Suppressor macrophage treated with lipopolysaccharide for 1 hour (primary cell): ENCODE data around the gene FOXP1.
A peak's percentile ranks its signal among the peaks of the same experiment; 100 is the strongest.

Source experiments
- DNase-seq, 3 donors: peaks; one replicate each; pipeline ENCODE4 v3.0.0-alpha.2; 2020 to 2022

The FOXP1 gene

GRCh38 chr3:71478568-71478967 lies 105.0 kb downstream of the FOXP1 start:
- no peak for DNase-seq

GRCh38 chr3:71476950-71477349 lies 106.6 kb downstream of the FOXP1 start:
- no peak for DNase-seq

- DNase-seq: no peak
Observed at GRCh38 chr3:71469138-71469435, 114.4 kb downstream of the FOXP1 start.

- peak in 1 of 3 donors; percentile 8 for DNase-seq
Observed at GRCh38 chr3:71468311-71469137, 115.0 kb downstream of the FOXP1 start.

GRCh38 chr3:71466483-71466882 lies 117.0 kb downstream of the FOXP1 start:
- no peak for DNase-seq

- no peak for DNase-seq
Observed at GRCh38 chr3:71465371-71466036, 118.0 kb downstream of the FOXP1 start.

GRCh38 chr3:71464613-71465012 lies 118.9 kb downstream of the FOXP1 start:
- DNase-seq: no peak

- DNase-seq: no peak
Observed at GRCh38 chr3:71463617-71464016, 119.9 kb downstream of the FOXP1 start.

- no peak for DNase-seq
Observed at GRCh38 chr3:71462586-71462985, 120.9 kb downstream of the FOXP1 start.

- no peak for DNase-seq
Observed at GRCh38 chr3:71461749-71462483, 121.6 kb downstream of the FOXP1 start.

GRCh38 chr3:71461114-71461513 lies 122.4 kb downstream of the FOXP1 start:
- no peak for DNase-seq

- DNase-seq: no peak
Observed at GRCh38 chr3:71458895-71459294, 124.6 kb downstream of the FOXP1 start.

GRCh38 chr3:71456826-71457225 lies 126.7 kb downstream of the FOXP1 start:
- DNase-seq: no peak

- DNase-seq: peak; percentile 30 to 50 (median 43)
Observed at GRCh38 chr3:71456156-71456555, 127.4 kb downstream of the FOXP1 start.

- no peak for DNase-seq
Observed at GRCh38 chr3:71454512-71455403, 128.8 kb downstream of the FOXP1 start.

- no peak for DNase-seq
Observed at GRCh38 chr3:71453822-71454511, 129.6 kb downstream of the FOXP1 start.

- no peak for DNase-seq
Observed at GRCh38 chr3:71453319-71453718, 130.2 kb downstream of the FOXP1 start.

- no peak for DNase-seq
Observed at GRCh38 chr3:71451812-71452211, 131.7 kb downstream of the FOXP1 start.

GRCh38 chr3:71451060-71451459 lies 132.5 kb downstream of the FOXP1 start:
- DNase-seq: no peak

- no peak for DNase-seq
Observed at GRCh38 chr3:71450162-71450561, 133.4 kb downstream of the FOXP1 start.

- DNase-seq: peak; percentile 14 to 50 (median 48)
Observed at GRCh38 chr3:71447803-71448202, 135.7 kb downstream of the FOXP1 start.

- no peak for DNase-seq
Observed at GRCh38 chr3:71447197-71447596, 136.3 kb downstream of the FOXP1 start.
